ENCODE measurements around the gene DENND5A. TPM values are rescaled to one million over a fixed set of nuclear protein-coding genes. Genes with fewer than 3 reads are reported as not detected.

The DENND5A gene
- polyA plus RNA-seq, 1 donor = 28.5 TPM

DNA sequence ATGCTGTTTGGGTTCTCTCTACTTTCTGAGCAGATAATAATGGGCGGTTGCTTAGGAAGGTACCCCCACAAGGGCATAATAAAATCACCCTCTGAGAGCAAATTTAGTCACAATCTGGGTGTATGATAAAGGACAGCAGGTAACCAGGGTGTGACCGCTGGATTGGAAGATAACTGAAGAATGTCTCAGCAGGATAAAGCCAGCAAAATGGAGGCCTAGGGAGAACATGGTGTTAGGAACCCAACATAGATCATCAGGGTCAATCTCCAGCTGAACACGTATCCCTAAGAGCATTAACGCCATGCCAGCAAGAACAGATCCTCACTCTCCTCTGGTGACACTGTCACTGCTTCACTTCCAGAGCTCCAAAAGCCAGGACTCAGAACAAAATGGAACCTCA lies 109.2 kb downstream of the DENND5A start:
- WGBS (ENCODE audit: insufficient coverage, low lambda C conversion rate) = 100% methylated on average over 1 of the region's 4 CpGs
- Histone ChIP-seq H3K9me3 (ENCODE audit: control insufficient read depth, low read depth, low read length) (no peaks in the 10 kb centered on the region), H3K27ac (ENCODE audit: low read length) (no peak overlapping the region), H3K27me3 (ENCODE audit: control insufficient read depth, insufficient read depth, low read length) (no peaks in the 10 kb centered on the region), H3K4me3 (ENCODE audit: low read length) (no peak overlapping the region), H3K4me1 (ENCODE audit: control insufficient read depth, insufficient read depth, low read length) (no peaks in the 10 kb centered on the region), H3K36me3 (ENCODE audit: control insufficient read depth, insufficient read depth, low read length) (peaks cover 29% of the 10 kb centered on the region)
- no peak for DNase-seq

DNA sequence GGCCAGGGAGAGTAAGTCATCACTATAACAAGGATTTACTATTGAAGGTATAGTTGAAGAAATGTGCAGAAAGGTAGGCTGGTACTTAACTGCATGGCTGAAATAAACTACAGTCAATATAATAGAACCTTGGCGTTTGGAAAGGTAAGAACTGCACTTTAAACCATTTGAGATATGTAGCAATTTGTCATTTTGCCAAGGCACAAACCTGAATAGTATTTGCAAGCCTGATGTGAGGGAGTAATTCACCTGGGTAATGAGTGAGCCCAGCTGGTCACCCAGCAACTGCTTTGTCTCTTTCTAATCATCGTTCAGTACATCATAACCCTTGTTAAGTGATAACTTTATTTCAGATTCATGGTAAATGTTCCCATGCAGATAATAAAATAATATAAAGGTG lies 111.5 kb downstream of the DENND5A start:
- Histone ChIP-seq H3K27me3 (ENCODE audit: control insufficient read depth, insufficient read depth, low read length) (no peaks in the 10 kb centered on the region), H3K9me3 (ENCODE audit: control insufficient read depth, low read depth, low read length) (no peaks in the 10 kb centered on the region), H3K4me3 (ENCODE audit: low read length) (no peak overlapping the region), H3K27ac (ENCODE audit: low read length) (no peak overlapping the region), H3K4me1 (ENCODE audit: control insufficient read depth, insufficient read depth, low read length) (no peaks in the 10 kb centered on the region), H3K36me3 (ENCODE audit: control insufficient read depth, insufficient read depth, low read length) (peaks cover 36% of the 10 kb centered on the region)
- WGBS (ENCODE audit: insufficient coverage, low lambda C conversion rate) = 40% methylated on average over 1 of the region's 2 CpGs
- no peak for DNase-seq

DNA sequence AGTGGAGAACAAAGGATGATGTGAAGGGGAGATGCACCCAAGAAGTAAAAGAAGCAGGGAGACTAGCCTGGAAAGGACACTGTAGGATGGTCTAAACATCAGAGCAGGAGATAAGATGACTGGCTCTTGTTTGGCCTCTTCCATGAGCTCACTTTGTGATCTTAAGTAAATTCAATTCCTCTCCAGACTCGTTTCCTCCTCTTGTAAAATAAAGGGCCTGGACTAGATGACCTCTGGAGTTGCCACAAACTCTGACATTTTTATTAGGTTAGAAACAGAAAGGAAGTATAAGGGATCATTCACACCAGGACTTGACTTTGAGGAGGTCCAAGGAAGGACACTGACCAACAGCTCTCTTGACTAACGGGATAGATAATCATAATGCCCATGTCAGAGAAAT lies 113.5 kb downstream of the DENND5A start:
- WGBS (ENCODE audit: insufficient coverage, low lambda C conversion rate) = 33% methylated on average over 1 of the region's 2 CpGs
- Histone ChIP-seq H3K27me3 (ENCODE audit: control insufficient read depth, insufficient read depth, low read length) (no peaks in the 10 kb centered on the region), H3K9me3 (ENCODE audit: control insufficient read depth, low read depth, low read length) (no peaks in the 10 kb centered on the region), H3K27ac (ENCODE audit: low read length) (no peak overlapping the region), H3K4me3 (ENCODE audit: low read length) (no peak overlapping the region), H3K36me3 (ENCODE audit: control insufficient read depth, insufficient read depth, low read length) (peaks cover 48% of the 10 kb centered on the region), H3K4me1 (ENCODE audit: control insufficient read depth, insufficient read depth, low read length) (no peaks in the 10 kb centered on the region)
- DNase-seq = no peak

DNA sequence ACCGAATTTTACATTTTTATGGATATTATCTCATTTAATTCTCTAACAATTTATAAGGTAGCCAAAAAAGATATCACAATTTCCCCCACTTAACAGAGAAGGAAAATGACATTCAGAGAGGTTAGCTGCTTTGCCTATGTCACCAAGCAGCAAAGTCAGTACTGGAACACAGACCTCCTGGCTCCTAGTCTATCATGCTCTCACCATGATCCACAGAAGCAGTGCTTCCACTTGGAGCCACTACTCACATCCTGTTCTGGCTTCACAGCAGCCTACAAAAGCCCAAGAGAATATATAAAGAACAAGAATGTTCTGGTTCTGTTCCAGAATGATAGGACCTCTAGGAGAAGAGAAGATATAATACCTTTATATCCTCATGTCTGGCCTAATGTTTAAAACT lies 114.2 kb downstream of the DENND5A start:
- Histone ChIP-seq H3K27ac (ENCODE audit: low read length) (no peak overlapping the region), H3K4me3 (ENCODE audit: low read length) (no peak overlapping the region), H3K36me3 (ENCODE audit: control insufficient read depth, insufficient read depth, low read length) (peaks cover 55% of the 10 kb centered on the region), H3K9me3 (ENCODE audit: control insufficient read depth, low read depth, low read length) (no peaks in the 10 kb centered on the region), H3K27me3 (ENCODE audit: control insufficient read depth, insufficient read depth, low read length) (no peaks in the 10 kb centered on the region), H3K4me1 (ENCODE audit: control insufficient read depth, insufficient read depth, low read length) (no peaks in the 10 kb centered on the region)
- 89% methylated on average over 1 of the region's 1 CpG for WGBS (ENCODE audit: insufficient coverage, low lambda C conversion rate)
- no peak for DNase-seq

DNA sequence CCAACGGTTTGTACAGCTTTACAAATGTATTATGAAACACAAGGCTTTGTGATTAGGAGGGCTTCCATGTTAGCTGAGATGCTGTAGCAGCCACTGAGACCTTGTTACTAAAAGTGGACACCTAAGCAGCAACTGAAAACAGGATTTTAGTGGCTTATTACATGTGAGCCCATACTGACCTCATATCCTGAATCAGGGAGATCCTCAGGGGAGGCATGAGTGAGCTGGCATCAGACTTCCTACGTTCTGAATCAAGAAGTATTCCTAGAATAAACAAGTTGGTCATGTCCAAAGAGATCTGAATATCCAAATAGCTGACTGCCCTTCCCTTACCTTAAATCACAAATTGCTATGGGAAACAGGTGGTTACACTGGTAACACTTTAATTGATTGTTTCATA lies 114.6 kb downstream of the DENND5A start:
- no peak overlapping the region for H3K4me3 ChIP-seq (ENCODE audit: low read length)
- peaks cover 59% of the 10 kb centered on the region for H3K36me3 ChIP-seq (ENCODE audit: control insufficient read depth, insufficient read depth, low read length)
- H3K4me1 ChIP-seq (ENCODE audit: control insufficient read depth, insufficient read depth, low read length) = no peaks in the 10 kb centered on the region
- no CpG with 5 or more reads among the region's 2 CpGs for WGBS (ENCODE audit: insufficient coverage, low lambda C conversion rate)
- H3K27ac ChIP-seq (ENCODE audit: low read length) = no peak overlapping the region
- no peaks in the 10 kb centered on the region for H3K27me3 ChIP-seq (ENCODE audit: control insufficient read depth, insufficient read depth, low read length)
- no peaks in the 10 kb centered on the region for H3K9me3 ChIP-seq (ENCODE audit: control insufficient read depth, low read depth, low read length)
- no peak for DNase-seq

DNA sequence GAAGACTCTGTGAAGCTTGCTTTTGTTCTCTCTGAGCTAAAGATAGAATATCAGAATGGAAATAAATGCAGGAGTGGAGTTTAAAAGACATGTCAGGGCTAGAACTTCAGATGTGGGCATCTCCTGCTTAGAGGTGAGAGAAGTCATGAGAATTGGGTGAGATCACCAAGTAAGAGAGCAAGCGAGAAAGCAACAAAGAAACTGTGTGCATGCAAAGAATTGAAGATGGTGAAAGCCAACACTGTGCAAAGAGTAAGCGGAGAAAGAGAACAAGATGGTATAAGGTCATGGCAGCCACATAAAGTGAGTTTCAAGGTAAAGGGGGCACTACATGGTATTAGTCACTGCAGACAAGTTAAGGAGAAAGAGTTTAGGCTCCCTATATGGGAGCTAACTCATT lies 116.4 kb downstream of the DENND5A start:
- Histone ChIP-seq H3K27ac (ENCODE audit: low read length) (no peak overlapping the region), H3K4me3 (ENCODE audit: low read length) (no peak overlapping the region), H3K27me3 (ENCODE audit: control insufficient read depth, insufficient read depth, low read length) (no peaks in the 10 kb centered on the region), H3K9me3 (ENCODE audit: control insufficient read depth, low read depth, low read length) (no peaks in the 10 kb centered on the region), H3K4me1 (ENCODE audit: control insufficient read depth, insufficient read depth, low read length) (no peaks in the 10 kb centered on the region), H3K36me3 (ENCODE audit: control insufficient read depth, insufficient read depth, low read length) (peaks cover 76% of the 10 kb centered on the region)
- WGBS (ENCODE audit: insufficient coverage, low lambda C conversion rate) = 100% methylated on average over 1 of the region's 2 CpGs
- no peak for DNase-seq

DNA sequence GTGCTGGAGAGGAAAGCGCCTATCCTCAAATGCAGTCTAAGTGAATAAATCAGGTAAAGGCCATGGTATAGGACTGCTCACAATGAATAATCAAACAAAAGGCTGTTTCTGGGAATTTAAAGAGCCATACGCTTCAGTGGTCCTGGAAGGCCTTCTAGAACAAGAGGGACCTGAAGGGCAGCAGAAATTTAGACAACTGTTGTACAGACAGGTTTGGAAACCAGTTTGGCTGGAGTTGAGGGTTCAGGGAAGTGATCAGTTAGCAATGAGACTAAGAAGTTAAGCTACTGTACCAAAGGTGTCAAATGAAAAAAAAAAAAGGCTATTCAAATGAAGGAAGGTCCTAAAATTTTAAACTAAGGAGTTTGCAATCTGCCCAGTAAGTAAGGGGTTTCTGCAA lies 117.1 kb downstream of the DENND5A start:
- Histone ChIP-seq H3K4me3 (ENCODE audit: low read length) (no peak overlapping the region), H3K27ac (ENCODE audit: low read length) (no peak overlapping the region), H3K4me1 (ENCODE audit: control insufficient read depth, insufficient read depth, low read length) (no peaks in the 10 kb centered on the region), H3K36me3 (ENCODE audit: control insufficient read depth, insufficient read depth, low read length) (peaks cover 83% of the 10 kb centered on the region), H3K9me3 (ENCODE audit: control insufficient read depth, low read depth, low read length) (no peaks in the 10 kb centered on the region), H3K27me3 (ENCODE audit: control insufficient read depth, insufficient read depth, low read length) (no peaks in the 10 kb centered on the region)
- no CpG with 5 or more reads among the region's 2 CpGs for WGBS (ENCODE audit: insufficient coverage, low lambda C conversion rate)
- DNase-seq = no peak

DNA sequence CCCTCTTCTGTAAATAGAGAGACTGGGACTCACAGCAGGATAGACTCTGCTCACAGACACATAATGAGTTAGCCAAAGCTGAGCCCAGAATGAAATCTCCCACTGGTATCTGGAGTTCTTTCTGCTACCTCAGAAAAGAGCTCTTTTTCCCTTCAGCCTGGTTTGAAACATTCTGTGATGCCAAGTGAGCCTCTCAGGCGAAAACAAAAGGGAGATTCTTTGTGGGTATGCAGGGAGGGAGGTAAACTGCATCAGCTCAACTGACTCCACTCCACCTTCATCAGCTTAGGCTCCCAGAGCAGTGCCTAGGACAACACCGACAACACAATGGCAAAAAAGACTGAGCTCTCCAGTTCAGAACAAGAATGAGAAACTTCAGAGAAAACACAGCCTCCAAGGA lies 118.7 kb downstream of the DENND5A start:
- H3K4me3 ChIP-seq (ENCODE audit: low read length) = no peak overlapping the region
- no peaks in the 10 kb centered on the region for H3K9me3 ChIP-seq (ENCODE audit: control insufficient read depth, low read depth, low read length)
- DNase-seq = no peak
- no peaks in the 10 kb centered on the region for H3K4me1 ChIP-seq (ENCODE audit: control insufficient read depth, insufficient read depth, low read length)
- peaks cover 85% of the 10 kb centered on the region for H3K36me3 ChIP-seq (ENCODE audit: control insufficient read depth, insufficient read depth, low read length)
- no CpG with 5 or more reads among the region's 2 CpGs for WGBS (ENCODE audit: insufficient coverage, low lambda C conversion rate)
- no peaks in the 10 kb centered on the region for H3K27me3 ChIP-seq (ENCODE audit: control insufficient read depth, insufficient read depth, low read length)
- no peak overlapping the region for H3K27ac ChIP-seq (ENCODE audit: low read length)

DNA sequence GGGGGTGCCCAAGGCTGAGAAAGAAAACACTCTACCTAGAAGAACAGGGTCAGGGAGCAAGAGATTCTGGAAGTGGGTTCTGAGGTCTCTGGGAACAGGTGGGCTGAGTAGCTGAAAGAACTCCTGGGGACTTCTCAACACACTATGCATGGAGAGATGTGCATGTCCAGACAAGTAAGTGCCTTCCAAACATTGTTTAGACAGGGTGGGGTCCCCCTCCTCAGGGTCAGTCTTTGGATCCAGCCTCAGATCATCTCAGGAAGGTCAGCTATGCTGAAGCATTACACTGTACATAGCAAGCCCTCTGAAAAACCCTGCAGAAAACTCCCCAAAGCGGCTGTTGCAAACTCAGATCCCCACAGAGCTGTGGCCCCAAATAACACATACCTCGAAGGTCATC lies 119.9 kb downstream of the DENND5A start:
- Histone ChIP-seq H3K9me3 (ENCODE audit: control insufficient read depth, low read depth, low read length) (no peaks in the 10 kb centered on the region), H3K36me3 (ENCODE audit: control insufficient read depth, insufficient read depth, low read length) (peaks cover 85% of the 10 kb centered on the region), H3K27me3 (ENCODE audit: control insufficient read depth, insufficient read depth, low read length) (no peaks in the 10 kb centered on the region), H3K4me1 (ENCODE audit: control insufficient read depth, insufficient read depth, low read length) (no peaks in the 10 kb centered on the region), H3K4me3 (ENCODE audit: low read length) (no peak overlapping the region), H3K27ac (ENCODE audit: low read length) (no peak overlapping the region)
- DNase-seq = no peak
- WGBS (ENCODE audit: insufficient coverage, low lambda C conversion rate) = no CpG with 5 or more reads among the region's 2 CpGs

DNA sequence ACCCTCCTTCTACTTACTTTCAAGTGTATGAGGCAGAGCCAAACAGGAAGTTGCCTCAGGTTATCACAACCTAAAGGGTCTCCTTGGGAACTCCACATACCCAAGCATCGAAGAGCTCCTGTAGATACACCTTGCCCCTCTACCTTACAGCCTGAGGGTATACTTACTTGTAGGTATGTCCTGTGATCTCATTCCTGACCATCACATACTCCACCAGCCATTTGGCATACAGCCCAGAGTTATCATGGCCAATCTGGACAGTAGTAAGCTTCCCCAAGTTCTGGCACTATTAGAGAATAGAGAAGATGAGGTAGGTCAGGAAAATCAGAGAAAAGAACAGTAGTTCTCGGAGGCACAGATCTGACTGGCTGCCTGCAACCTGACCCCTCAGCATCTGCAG lies 120.3 kb downstream of the DENND5A start:
- Histone ChIP-seq H3K9me3 (ENCODE audit: control insufficient read depth, low read depth, low read length) (no peaks in the 10 kb centered on the region), H3K4me1 (ENCODE audit: control insufficient read depth, insufficient read depth, low read length) (no peaks in the 10 kb centered on the region), H3K27ac (ENCODE audit: low read length) (no peak overlapping the region), H3K36me3 (ENCODE audit: control insufficient read depth, insufficient read depth, low read length) (peaks cover 81% of the 10 kb centered on the region), H3K27me3 (ENCODE audit: control insufficient read depth, insufficient read depth, low read length) (no peaks in the 10 kb centered on the region), H3K4me3 (ENCODE audit: low read length) (no peak overlapping the region)
- WGBS (ENCODE audit: insufficient coverage, low lambda C conversion rate) = no CpG with 5 or more reads among the region's 2 CpGs
- no peak for DNase-seq

DNA sequence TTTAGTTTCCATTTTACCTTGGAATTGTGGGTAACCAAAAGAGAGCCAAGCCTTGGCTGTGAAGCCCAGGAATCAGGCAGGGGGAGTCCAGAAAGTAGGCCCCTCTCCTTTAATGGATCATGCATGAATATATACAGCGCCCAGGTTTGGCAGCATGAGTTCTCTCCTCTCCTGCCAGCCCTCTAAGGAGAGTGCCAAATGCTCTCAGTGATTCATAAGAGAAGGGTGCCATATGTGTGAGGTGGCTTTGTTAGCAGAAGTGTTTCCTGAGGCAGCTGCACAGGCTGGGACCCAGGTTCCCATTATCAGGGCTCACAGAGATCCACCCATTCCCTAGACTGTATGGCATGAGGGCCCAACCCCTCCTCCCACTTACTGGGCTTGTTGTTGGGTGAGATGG lies 121.4 kb downstream of the DENND5A start:
- Histone ChIP-seq H3K4me1 (ENCODE audit: control insufficient read depth, insufficient read depth, low read length) (no peaks in the 10 kb centered on the region), H3K27me3 (ENCODE audit: control insufficient read depth, insufficient read depth, low read length) (no peaks in the 10 kb centered on the region), H3K36me3 (ENCODE audit: control insufficient read depth, insufficient read depth, low read length) (peaks cover 79% of the 10 kb centered on the region), H3K9me3 (ENCODE audit: control insufficient read depth, low read depth, low read length) (no peaks in the 10 kb centered on the region), H3K4me3 (ENCODE audit: low read length) (no peak overlapping the region), H3K27ac (ENCODE audit: low read length) (no peak overlapping the region)
- no CpG with 5 or more reads among the region's 1 CpG for WGBS (ENCODE audit: insufficient coverage, low lambda C conversion rate)
- DNase-seq = no peak
